CD14-positive monocyte (primary cell): ENCODE measurements around the gene RELT. TPM values are rescaled to one million over a fixed set of nuclear protein-coding genes. Genes with fewer than 3 reads are reported as not detected.
A peak's percentile ranks its signal among the peaks of the same experiment; 100 is the strongest.

ENCODE experiments used
- DNase-seq, 3 donors: peaks; one replicate each; pipeline ENCODE4 v3.0.0-alpha.2; 2011 to 2022
- H2AFZ ChIP-seq: 2 replicates; pipeline ENCODE4 v1.6.0; 2012; ENCODE audit warnings: mild to moderate bottlenecking, low read depth, low read length, inconsistent platforms; ENCODE audit not compliant: insufficient read depth, poor library complexity, severe bottlenecking
- H3K27ac ChIP-seq, 2 donors: 1 replicate in 1 of 2; 2 replicates in 1 of 2; pipeline ENCODE4 v1.5.1; 2012 to 2013; ENCODE audit warnings: low read length in 2 of 2, control low read depth in 1 of 2, inconsistent platforms in 1 of 2, low read depth in 1 of 2, mild to moderate bottlenecking in 1 of 2
- H3K27me3 ChIP-seq, 2 donors: one replicate each; pipeline versions ENCODE4 v1.6.0 to v1.6.1; 2011 to 2013; ENCODE audit warnings: low read length in 2 of 2; ENCODE audit not compliant: control insufficient read depth in 2 of 2, insufficient read depth in 2 of 2
- H3K36me3 ChIP-seq, 2 donors: replicated peaks in 1 of 2; 1 replicate in 1 of 2; 2 replicates in 1 of 2; pipeline versions ENCODE4 v1.5.1 to v1.6.1; 2012 to 2013; ENCODE audit warnings: low read length in 2 of 2, control low read depth in 1 of 2, inconsistent platforms in 1 of 2, mild to moderate bottlenecking in 1 of 2; ENCODE audit not compliant: insufficient read depth in 2 of 2, control insufficient read depth in 1 of 2
- H3K4me1 ChIP-seq, 2 donors: 1 replicate in 1 of 2; 2 replicates in 1 of 2; pipeline versions ENCODE4 v1.5.1 to v1.6.1; 2012 to 2013; ENCODE audit warnings: low read length in 2 of 2, control low read depth in 1 of 2, inconsistent platforms in 1 of 2, mild to moderate bottlenecking in 1 of 2, moderate library complexity in 1 of 2; ENCODE audit not compliant: insufficient read depth in 2 of 2, control insufficient read depth in 1 of 2
- H3K4me2 ChIP-seq: replicated peaks from 2 replicates; pipeline ENCODE3; 2012; ENCODE audit warnings: low read length, moderate library complexity, mild to moderate bottlenecking; ENCODE audit not compliant: poor library complexity, severe bottlenecking; ENCODE audit errors: extremely low read depth
- H3K4me3 ChIP-seq, 3 experiments: fragments of 200-600 bp in 1 of 3; sonication (generic) in 1 of 3; replicated peaks in 1 of 3; 1 replicate in 2 of 3; 2 replicates in 1 of 3; pipeline ENCODE4 v1.5.1; 2011 to 2013; ENCODE audit warnings: low read length in 3 of 3, mild to moderate bottlenecking in 3 of 3, control low read depth in 2 of 3, low read depth in 2 of 3, inconsistent platforms in 1 of 3, moderate library complexity in 1 of 3
- H3K79me2 ChIP-seq: 2 replicates; pipeline ENCODE4 v1.6.0; 2012; ENCODE audit warnings: mild to moderate bottlenecking, control low read depth, inconsistent platforms, low read length, moderate library complexity; ENCODE audit not compliant: insufficient read depth
- H3K9ac ChIP-seq: 2 replicates; pipeline ENCODE4 v1.6.0; 2017; ENCODE audit warnings: low read length, mild to moderate bottlenecking; ENCODE audit not compliant: insufficient read depth, poor library complexity, severe bottlenecking
- H3K9me3 ChIP-seq, 2 donors: replicated peaks in 1 of 2; 1 replicate in 1 of 2; 2 replicates in 1 of 2; pipeline versions ENCODE4 v1.5.1 to v1.6.1; 2012 to 2013; ENCODE audit warnings: low read length in 2 of 2, control low read depth in 1 of 2; ENCODE audit not compliant: control insufficient read depth in 1 of 2, insufficient read depth in 1 of 2
- H4K20me1 ChIP-seq: 2 replicates; pipeline ENCODE4 v1.6.0; 2012; ENCODE audit warnings: mild to moderate bottlenecking, low read length, control low read depth, moderate library complexity; ENCODE audit not compliant: insufficient read depth
- H3K27ac Mint-ChIP-seq, 7 donors: one replicate each; pipeline ENCODE4 v1.8.0; 2020; ENCODE audit warnings: mild to moderate bottlenecking in 7 of 7, mixed read lengths in 7 of 7, moderate library complexity in 6 of 7, inconsistent platforms in 2 of 7
- H3K27me3 Mint-ChIP-seq, 3 donors: one replicate each; pipeline ENCODE4 v1.8.0; 2021 to 2022; ENCODE audit warnings: low read depth in 3 of 3, mild to moderate bottlenecking in 3 of 3, mixed read lengths in 3 of 3, moderate library complexity in 3 of 3, inconsistent platforms in 1 of 3
- H3K36me3 Mint-ChIP-seq, 2 donors: one replicate each; pipeline ENCODE4 v1.8.0; 2020; ENCODE audit warnings: mixed read lengths in 2 of 2, inconsistent platforms in 1 of 2, mild to moderate bottlenecking in 1 of 2
- H3K4me1 Mint-ChIP-seq: one replicate; pipeline ENCODE4 v1.8.0; 2020; ENCODE audit warnings: mild to moderate bottlenecking, mixed read lengths
- H3K4me3 Mint-ChIP-seq, 2 donors: one replicate each; pipeline ENCODE4 v1.8.0; 2020; ENCODE audit warnings: mild to moderate bottlenecking in 2 of 2, mixed read lengths in 2 of 2, moderate library complexity in 1 of 2
- H3K9me3 Mint-ChIP-seq, 7 donors: one replicate each; pipeline ENCODE4 v1.8.0; 2020 to 2022; ENCODE audit warnings: mixed read lengths in 7 of 7, mild to moderate bottlenecking in 6 of 7, moderate library complexity in 6 of 7, inconsistent platforms in 2 of 7
- CTCF ChIP-seq: fragments of 200-600 bp; IDR thresholded peaks from one replicate; pipeline ENCODE4 v1.8.0; 2022; ENCODE audit warnings: antibody characterized with exemption, mild to moderate bottlenecking
- WGBS: methylation state at CpG from one replicate; pipeline ENCODE4 v1.1.5; 2013; ENCODE audit warnings: missing lambda C conversion rate; ENCODE audit not compliant: insufficient coverage; 5-methylcytosine and 5-hydroxymethylcytosine counted together
- intact Hi-C, 2 donors: fragments of 100-400 bp; cut with micrococcal nuclease; formaldehyde crosslinking; loops; one replicate each; pipeline versions ENCODE4 v1.15.0 to v1.15.1; 2023
- polyA plus RNA-seq, 3 donors: library from polyadenylated mRNA; depleted of rRNA in 1 of 3; unstranded in 2 of 3; stranded (reverse) in 1 of 3; fragments of 300-500 nt in 2 of 3; fragments of >200 nt in 1 of 3; fragmentation: Illumina TruSeq in 2 of 3; gene quantifications; 1 replicate in 2 of 3; 2 replicates in 1 of 3; pipeline ENCODE4 v1.2.3, GENCODE V29; 2012 to 2021

The RELT gene
- polyA plus RNA-seq, 3 donors: 16.4 to 265 (median 27.3) TPM

- Histone ChIP-seq H3K79me2 (no peaks in the 10 kb centered on the region), H3K27ac (no peak overlapping the region), H3K27me3 (no peaks in the 10 kb centered on the region), H3K9me3 (no peaks in the 10 kb centered on the region), H3K4me1 (peaks cover 30 to 31% of the 10 kb centered on the region in 2 donors), H3K4me3 (no peak overlapping the region), H4K20me1 (peaks cover 5% of the 10 kb centered on the region), H3K9ac (no peak overlapping the region), H3K36me3 (peaks cover 0 to 2% of the 10 kb centered on the region in 2 donors), H2AFZ (no peak overlapping the region), H3K4me2 (no peak overlapping the region)
- Mint-ChIP-seq H3K27ac (no peak overlapping the region), H3K27me3 (no peaks in the 10 kb centered on the region), H3K9me3 (no peaks in the 10 kb centered on the region), H3K4me3 (no peak overlapping the region), H3K36me3 (peaks cover 10 to 12% of the 10 kb centered on the region in 2 donors), H3K4me1 (peaks cover 46% of the 10 kb centered on the region)
- intact Hi-C loops: loop anchor here (10.0 kb wide), 2 partner anchors 46 to 166 kb away; partner anchors contain the start of gene FAM168A (in 1 of the 2)
- TF ChIP-seq CTCF: no peak
- DNase-seq: no peak
Measured at GRCh38 chr11:73428699-73429098, 52.5 kb downstream of the RELT start.

GRCh38 chr11:73429121-73429750 lies 53.0 kb downstream of the RELT start:
- H3K27me3 Mint-ChIP-seq: no peaks in the 10 kb centered on the region
- Histone ChIP-seq H3K27me3 (no peaks in the 10 kb centered on the region), H3K4me2 (no peak overlapping the region), H3K79me2 (no peaks in the 10 kb centered on the region), H3K4me1 (peaks cover 24 to 25% of the 10 kb centered on the region in 2 donors), H3K36me3 (peaks cover 0 to 2% of the 10 kb centered on the region in 2 donors), H4K20me1 (peaks cover 5% of the 10 kb centered on the region), H2AFZ (no peak overlapping the region), H3K4me3 (no peak overlapping the region), H3K27ac (no peak overlapping the region), H3K9me3 (no peaks in the 10 kb centered on the region), H3K9ac (no peak overlapping the region)
- no peaks in the 10 kb centered on the region for H3K9me3 Mint-ChIP-seq
- no peak for DNase-seq
- H3K36me3 Mint-ChIP-seq: peaks cover 10 to 12% of the 10 kb centered on the region in 2 donors
- H3K4me3 Mint-ChIP-seq: no peak overlapping the region
- 81% methylated on average over 3 of the region's 5 CpGs for WGBS
- H3K4me1 Mint-ChIP-seq: peaks cover 41% of the 10 kb centered on the region
- H3K27ac Mint-ChIP-seq: peak overlapping the region in 2 of 7 donors; percentile 3 to 58
- intact Hi-C loops: loop anchor here (10.0 kb wide), 2 partner anchors 46 to 166 kb away; partner anchors contain the start of gene FAM168A (in 1 of the 2)
- no peak for TF ChIP-seq CTCF
